PC-3 (cell line): ENCODE measurements around the gene HYOU1.

Source experiments
- EZH2 ChIP-seq: fragments of 300-600 bp; sonication (generic); IDR thresholded peaks from one replicate; pipeline ENCODE4 v1.6.1; 2017; ENCODE audit warnings: antibody characterized with exemption, mild to moderate bottlenecking, low read length; ENCODE audit not compliant: unreplicated experiment
- TF ChIP-seq, protein P1 (sequence below): fragments of 300-600 bp; sonication (generic); conservative IDR thresholded peaks from 2 replicates; pipeline ENCODE4 v1.5.1; 2017; ENCODE audit warnings: antibody characterized with exemption, low read depth, mild to moderate bottlenecking, low read length

DNA sequence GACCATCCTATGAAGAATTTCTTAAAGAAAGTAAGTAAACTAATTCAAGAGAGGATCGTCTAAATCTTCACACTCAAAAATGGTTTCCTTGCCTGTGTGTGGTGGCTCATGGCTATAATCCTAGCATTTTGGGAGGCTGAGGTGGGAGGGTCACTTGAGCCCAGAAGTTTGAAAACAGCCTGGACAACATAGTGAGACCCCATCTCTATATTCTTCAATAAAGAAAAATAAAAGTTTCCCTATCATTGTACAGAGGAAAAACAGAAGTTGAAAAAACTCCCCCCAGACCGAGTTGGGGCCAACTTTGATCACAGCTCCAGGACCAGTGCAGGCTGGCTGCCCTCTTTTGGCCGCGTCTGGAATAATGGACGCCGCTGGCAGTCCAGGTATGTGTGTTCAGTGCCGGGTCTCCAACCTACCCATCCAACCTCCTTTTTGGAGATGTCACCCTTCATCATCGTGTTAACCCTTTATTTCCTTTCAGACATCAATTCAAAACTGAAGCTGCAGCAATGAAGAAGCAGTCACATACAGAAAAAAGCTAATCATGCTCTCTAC is 41.9 kb downstream of the HYOU1 start:
- TF ChIP-seq, protein P1, sequence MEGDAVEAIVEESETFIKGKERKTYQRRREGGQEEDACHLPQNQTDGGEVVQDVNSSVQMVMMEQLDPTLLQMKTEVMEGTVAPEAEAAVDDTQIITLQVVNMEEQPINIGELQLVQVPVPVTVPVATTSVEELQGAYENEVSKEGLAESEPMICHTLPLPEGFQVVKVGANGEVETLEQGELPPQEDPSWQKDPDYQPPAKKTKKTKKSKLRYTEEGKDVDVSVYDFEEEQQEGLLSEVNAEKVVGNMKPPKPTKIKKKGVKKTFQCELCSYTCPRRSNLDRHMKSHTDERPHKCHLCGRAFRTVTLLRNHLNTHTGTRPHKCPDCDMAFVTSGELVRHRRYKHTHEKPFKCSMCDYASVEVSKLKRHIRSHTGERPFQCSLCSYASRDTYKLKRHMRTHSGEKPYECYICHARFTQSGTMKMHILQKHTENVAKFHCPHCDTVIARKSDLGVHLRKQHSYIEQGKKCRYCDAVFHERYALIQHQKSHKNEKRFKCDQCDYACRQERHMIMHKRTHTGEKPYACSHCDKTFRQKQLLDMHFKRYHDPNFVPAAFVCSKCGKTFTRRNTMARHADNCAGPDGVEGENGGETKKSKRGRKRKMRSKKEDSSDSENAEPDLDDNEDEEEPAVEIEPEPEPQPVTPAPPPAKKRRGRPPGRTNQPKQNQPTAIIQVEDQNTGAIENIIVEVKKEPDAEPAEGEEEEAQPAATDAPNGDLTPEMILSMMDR: peak; percentile 52
- TF ChIP-seq EZH2: no peak
